Calu3 (cell line): ENCODE measurements around the gene SLCO3A1. TPM values are rescaled to one million over a fixed set of nuclear protein-coding genes. Genes with fewer than 3 reads are reported as not detected.

Experiments used
- BruUV-seq: library from RNA; stranded (reverse); fragments of 400-500 nt; replicated peaks from 2 replicates; lab custom pipeline; 2021; lab: Mats Ljungman, UMichigan
- CTCF ChIA-PET: fragments of 300-600 bp; sonication (Branson Sonifier 250); formaldehyde crosslinking; loops from one replicate; lab custom pipeline; 2022; ENCODE audit warnings: antibody characterized with exemption; lab: Charles Lee
- DNase-seq: peaks from one replicate; pipeline ENCODE4 v3.0.0; 2022
- H3K27ac Mint-ChIP-seq: one replicate; pipeline ENCODE4 v1.8.0; 2022; ENCODE audit warnings: mixed read lengths; ENCODE audit not compliant: unreplicated experiment
- H3K27me3 Mint-ChIP-seq: one replicate; pipeline ENCODE4 v1.8.0; 2022; ENCODE audit warnings: mixed read lengths; ENCODE audit not compliant: unreplicated experiment
- H3K36me3 Mint-ChIP-seq: one replicate; pipeline ENCODE4 v1.8.0; 2022; ENCODE audit warnings: mild to moderate bottlenecking, moderate library complexity, mixed read lengths; ENCODE audit not compliant: insufficient read depth, unreplicated experiment
- H3K4me1 Mint-ChIP-seq: one replicate; pipeline ENCODE4 v1.8.0; 2022; ENCODE audit warnings: mild to moderate bottlenecking, low read depth, mixed read lengths; ENCODE audit not compliant: unreplicated experiment
- H3K4me3 Mint-ChIP-seq: one replicate; pipeline ENCODE4 v1.8.0; 2022; ENCODE audit warnings: mild to moderate bottlenecking, low read depth, moderate library complexity, mixed read lengths; ENCODE audit not compliant: unreplicated experiment
- H3K9me3 Mint-ChIP-seq: one replicate; pipeline ENCODE4 v1.8.0; 2022; ENCODE audit warnings: low read depth, mixed read lengths; ENCODE audit not compliant: unreplicated experiment
- intact Hi-C: fragments of 100-400 bp; cut with micrococcal nuclease; formaldehyde crosslinking; loops from one replicate; pipeline ENCODE4 v1.10.0; 2022; ENCODE audit not compliant: unreplicated experiment
- total RNA-seq: library from RNA; stranded (reverse); gene quantifications from 2 replicates; pipeline ENCODE4 v1.2.3, GENCODE V29; 2022
- TF ChIP-seq, protein P1 (sequence below): fragments of 200-600 bp; IDR thresholded peaks from one replicate; pipeline ENCODE4 v1.8.0; 2022; ENCODE audit warnings: antibody characterized with exemption; ENCODE audit not compliant: unreplicated experiment

SLCO3A1 gene
- total RNA-seq, 1 experiment from 2014 or later, result 65.9 TPM

DNA sequence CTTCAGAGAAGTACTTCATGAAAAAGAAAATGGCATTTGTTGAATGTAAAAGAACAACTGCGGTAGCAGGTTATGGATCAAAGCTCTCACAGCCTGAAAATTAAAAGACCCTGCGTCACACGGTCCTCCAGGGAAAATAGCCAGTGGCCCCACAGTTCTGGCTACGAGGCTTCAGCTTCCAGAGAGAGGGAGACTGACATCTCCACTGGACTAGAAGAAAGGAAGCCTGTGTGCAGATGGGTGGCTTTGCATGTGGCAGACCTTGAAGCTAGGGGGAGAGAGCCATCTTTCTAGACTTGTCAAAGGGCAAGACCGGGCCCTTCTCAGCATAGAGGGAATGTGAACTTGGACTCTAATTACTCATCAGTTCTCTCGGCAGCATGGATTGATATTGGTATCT lies 159.4 kb downstream of the SLCO3A1 start:
- H3K27me3 Mint-ChIP-seq, result no peaks in the 10 kb centered on the region
- no peak overlapping the region for H3K4me3 Mint-ChIP-seq
- H3K9me3 Mint-ChIP-seq, result no peaks in the 10 kb centered on the region
- no peaks in the 10 kb centered on the region for H3K36me3 Mint-ChIP-seq
- no TSS peak for BruUV-seq
- no peak overlapping the region for H3K27ac Mint-ChIP-seq
- CTCF ChIA-PET, result no interaction called here
- TF ChIP-seq, protein P1, sequence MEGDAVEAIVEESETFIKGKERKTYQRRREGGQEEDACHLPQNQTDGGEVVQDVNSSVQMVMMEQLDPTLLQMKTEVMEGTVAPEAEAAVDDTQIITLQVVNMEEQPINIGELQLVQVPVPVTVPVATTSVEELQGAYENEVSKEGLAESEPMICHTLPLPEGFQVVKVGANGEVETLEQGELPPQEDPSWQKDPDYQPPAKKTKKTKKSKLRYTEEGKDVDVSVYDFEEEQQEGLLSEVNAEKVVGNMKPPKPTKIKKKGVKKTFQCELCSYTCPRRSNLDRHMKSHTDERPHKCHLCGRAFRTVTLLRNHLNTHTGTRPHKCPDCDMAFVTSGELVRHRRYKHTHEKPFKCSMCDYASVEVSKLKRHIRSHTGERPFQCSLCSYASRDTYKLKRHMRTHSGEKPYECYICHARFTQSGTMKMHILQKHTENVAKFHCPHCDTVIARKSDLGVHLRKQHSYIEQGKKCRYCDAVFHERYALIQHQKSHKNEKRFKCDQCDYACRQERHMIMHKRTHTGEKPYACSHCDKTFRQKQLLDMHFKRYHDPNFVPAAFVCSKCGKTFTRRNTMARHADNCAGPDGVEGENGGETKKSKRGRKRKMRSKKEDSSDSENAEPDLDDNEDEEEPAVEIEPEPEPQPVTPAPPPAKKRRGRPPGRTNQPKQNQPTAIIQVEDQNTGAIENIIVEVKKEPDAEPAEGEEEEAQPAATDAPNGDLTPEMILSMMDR, result no peak
- no peak for DNase-seq
- H3K4me1 Mint-ChIP-seq, result peaks cover 32% of the 10 kb centered on the region
- intact Hi-C loops, result no loop called here

DNA sequence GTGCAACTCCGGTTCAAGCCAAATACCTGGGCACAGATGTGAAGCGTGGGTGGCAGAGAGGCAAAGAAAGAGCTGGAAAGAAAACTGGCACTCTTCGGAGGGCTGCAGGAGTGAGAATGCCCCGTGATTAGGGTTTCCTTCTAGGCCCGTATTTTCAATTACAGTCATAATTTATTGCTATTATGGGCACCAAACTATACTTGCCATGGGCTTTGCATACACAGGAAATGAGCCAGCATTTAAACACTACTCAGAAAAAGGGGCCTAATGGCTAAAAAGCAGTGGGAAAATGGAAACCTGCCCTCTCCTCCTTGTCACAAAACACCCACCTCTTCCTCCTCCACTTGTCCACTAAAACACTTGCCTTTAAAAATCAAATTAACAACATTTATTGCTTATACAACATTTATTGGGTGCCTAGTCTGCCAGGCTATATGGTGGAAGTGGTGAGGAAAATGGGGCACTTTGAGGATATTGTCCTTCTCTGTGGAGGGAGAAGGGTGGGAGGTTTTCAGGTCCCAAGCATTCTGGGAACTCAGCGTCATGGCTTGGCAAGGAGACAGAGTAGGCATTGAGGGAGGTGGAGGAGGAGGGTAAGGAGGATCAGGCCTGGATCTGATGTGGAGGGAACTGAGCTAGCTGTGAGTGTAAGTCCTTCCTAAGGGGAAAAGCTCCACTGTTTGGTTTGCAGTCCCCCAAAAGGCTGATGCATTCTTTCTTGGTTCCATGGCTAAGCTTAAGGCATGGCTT lies 160.9 kb downstream of the SLCO3A1 start:
- H3K9me3 Mint-ChIP-seq, result no peaks in the 10 kb centered on the region
- BruUV-seq, result no TSS peak
- intact Hi-C loops, result no loop called here
- TF ChIP-seq, protein P1, result no peak
- H3K36me3 Mint-ChIP-seq, result no peaks in the 10 kb centered on the region
- no peak for DNase-seq
- no peaks in the 10 kb centered on the region for H3K27me3 Mint-ChIP-seq
- peaks cover 24% of the 10 kb centered on the region for H3K4me1 Mint-ChIP-seq
- no peak overlapping the region for H3K27ac Mint-ChIP-seq
- CTCF ChIA-PET, result no interaction called here
- H3K4me3 Mint-ChIP-seq, result no peak overlapping the region

DNA sequence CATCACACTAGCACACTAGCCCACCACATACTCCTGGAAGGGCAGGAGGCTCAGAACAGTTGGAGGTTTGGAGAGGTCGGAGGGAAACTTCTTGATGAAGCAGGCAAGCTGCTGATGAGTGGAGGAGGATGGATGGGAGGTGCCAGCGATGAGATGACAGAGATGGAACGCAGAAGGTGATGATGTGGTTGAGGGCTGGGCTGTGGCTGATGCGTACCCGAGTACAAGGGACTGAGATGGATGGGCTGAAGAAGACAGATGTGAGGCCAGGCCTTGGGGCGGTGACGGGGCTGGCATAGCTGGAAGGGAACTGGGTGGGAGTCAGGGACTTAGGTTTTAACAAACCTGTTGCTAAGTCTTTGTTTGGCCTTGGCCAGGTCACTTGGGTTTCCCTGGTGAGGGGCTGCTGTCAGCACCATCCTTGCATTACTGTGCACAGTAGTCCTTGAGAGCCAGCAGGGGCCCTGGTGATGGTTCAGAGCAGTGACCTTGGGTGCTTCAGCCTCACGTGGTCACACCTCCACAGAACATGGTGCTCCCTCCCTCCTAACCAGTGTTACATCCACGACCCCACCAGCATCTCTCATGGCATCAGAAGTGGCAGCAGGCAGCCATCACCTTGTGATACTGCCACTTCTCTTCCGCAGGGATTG lies 164.5 kb downstream of the SLCO3A1 start:
- no peaks in the 10 kb centered on the region for H3K36me3 Mint-ChIP-seq
- no TSS peak for BruUV-seq
- no peaks in the 10 kb centered on the region for H3K4me1 Mint-ChIP-seq
- DNase-seq, result no peak
- no peak overlapping the region for H3K4me3 Mint-ChIP-seq
- no peak overlapping the region for H3K27ac Mint-ChIP-seq
- CTCF ChIA-PET, result interaction anchor here (0.6 kb wide), 1 partner anchor 27 kb away, joined by 3 read pairs; no protein-coding TSS in a partner anchor
- TF ChIP-seq, protein P1, result no peak
- no peaks in the 10 kb centered on the region for H3K9me3 Mint-ChIP-seq
- H3K27me3 Mint-ChIP-seq, result no peaks in the 10 kb centered on the region
- intact Hi-C loops, result no loop called here

DNA sequence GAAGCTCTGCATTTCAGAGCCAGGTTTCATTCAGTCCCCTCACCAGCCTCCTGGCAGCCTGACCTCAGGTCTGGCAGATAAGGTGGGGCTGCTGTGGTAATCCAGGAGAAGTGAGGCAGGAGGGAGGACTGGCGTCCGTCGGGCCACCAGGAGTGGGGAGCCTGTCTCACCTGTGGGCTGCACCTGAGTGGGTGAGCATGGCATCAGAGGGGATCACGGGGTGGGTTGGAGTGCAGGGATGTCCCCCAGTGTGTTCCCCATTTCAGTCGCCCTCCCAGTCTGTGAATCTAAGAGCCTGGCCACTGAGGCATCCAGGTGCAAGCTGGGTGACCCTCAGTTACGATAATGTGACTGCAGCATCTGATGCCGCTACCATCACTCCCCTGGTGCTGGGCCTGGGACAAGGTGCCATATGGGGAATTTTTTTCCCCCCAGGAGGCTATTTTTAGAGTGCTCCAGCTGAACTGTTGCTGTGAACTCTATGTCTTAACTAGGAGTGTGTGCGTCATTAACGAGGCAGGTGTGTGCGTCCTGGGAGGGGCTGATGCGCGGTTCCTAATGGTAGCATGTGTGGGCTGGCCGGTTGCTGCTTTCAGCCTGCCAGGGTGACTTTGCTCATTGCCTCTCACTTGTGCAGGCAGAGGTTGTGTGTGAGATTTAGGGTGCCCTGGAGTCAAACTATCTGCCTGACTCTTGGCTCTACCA lies 165.2 kb downstream of the SLCO3A1 start:
- no peaks in the 10 kb centered on the region for H3K4me1 Mint-ChIP-seq
- no peak overlapping the region for H3K27ac Mint-ChIP-seq
- no peak for DNase-seq
- no peaks in the 10 kb centered on the region for H3K27me3 Mint-ChIP-seq
- H3K9me3 Mint-ChIP-seq, result no peaks in the 10 kb centered on the region
- no peak overlapping the region for H3K4me3 Mint-ChIP-seq
- intact Hi-C loops, result no loop called here
- no TSS peak for BruUV-seq
- CTCF ChIA-PET, result interaction anchor here (0.6 kb wide), 1 partner anchor 28 kb away, joined by 3 read pairs; no protein-coding TSS in a partner anchor
- H3K36me3 Mint-ChIP-seq, result no peaks in the 10 kb centered on the region
- TF ChIP-seq, protein P1, result no peak
